SKM-1 (cell line): ENCODE measurements around the gene TNS4.

Source experiments
- DNase-seq: peaks from one replicate; lab custom pipeline; 2025; ENCODE audit not compliant: unreplicated experiment; lab: John Stamatoyannopoulos, UW

Gene TNS4

DNA sequence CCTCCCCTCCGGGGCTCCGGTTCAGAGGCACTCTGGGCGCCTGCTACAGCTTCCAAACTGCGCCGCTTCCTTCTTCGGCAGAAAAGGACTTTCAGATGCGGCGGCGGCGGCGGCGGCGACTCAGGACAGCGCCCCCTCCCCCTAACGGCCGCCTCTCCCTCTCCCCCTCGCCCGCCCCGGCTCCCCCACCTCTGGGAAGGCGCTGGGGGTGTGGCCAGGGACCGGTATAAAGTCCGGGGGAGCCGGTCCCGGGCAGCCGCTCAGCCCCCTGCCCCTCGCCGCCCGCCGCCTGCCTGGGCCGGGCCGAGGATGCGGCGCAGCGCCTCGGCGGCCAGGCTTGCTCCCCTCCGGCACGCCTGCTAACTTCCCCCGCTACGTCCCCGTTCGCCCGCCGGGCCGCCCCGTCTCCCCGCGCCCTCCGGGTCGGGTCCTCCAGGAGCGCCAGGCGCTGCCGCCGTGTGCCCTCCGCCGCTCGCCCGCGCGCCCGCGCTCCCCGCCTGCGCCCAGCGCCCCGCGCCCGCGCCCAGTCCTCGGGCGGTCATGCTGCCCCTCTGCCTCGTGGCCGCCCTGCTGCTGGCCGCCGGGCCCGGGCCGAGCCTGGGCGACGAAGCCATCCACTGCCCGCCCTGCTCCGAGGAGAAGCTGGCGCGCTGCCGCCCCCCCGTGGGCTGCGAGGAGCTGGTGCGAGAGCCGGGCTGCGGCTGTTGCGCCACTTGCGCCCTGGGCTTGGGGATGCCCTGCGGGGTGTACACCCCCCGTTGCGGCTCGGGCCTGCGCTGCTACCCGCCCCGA, 58.0 kb downstream of the TNS4 start, which contains the start of gene IGFBP4:
Gene IGFBP4 (plus strand): TSS at position 255 of the 792 bp plus-strand sequence. CDS start 286 bp downstream, at position 541.
- DNase-seq = peak; percentile 28

DNA sequence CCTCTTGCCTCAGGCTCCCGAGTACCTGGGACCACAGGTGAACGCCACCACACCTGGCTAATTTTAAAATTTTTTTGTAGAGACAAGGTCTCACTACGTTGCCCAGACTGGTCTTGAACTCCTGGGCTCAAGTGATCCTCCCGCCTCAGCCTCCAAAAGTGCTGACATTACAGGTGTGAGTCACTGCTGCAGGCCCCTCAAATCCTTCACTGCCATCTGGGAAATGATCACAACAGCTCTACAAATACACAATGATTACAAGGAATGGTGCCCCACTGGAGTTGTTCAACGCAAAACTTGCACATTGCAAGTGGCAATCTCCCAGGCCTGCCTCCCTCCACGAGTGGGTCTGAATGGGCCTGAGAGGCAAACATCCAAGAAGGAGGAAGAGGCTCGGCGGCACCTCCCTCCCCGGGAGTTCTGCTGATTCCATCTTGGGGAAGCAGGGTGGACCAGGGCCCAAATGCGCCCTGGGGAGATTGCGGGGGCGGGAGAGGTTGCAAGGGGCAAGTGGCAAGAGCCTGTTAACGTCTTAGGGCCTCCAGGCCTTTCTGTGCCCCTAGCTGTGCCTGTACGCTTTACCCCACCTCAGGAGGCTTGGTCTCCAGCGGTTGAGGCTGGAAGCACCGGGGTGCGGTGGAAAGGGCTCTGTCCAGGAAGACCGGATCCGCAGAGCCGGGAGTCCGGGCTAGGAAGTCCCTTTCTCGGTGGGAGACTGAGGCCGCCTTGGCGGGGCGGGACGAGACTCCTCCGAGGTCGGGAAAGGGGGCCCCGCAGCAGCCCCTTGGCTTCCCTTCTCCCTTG, 58.8 kb downstream of the TNS4 start:
- peak; percentile 22 for DNase-seq

DNA sequence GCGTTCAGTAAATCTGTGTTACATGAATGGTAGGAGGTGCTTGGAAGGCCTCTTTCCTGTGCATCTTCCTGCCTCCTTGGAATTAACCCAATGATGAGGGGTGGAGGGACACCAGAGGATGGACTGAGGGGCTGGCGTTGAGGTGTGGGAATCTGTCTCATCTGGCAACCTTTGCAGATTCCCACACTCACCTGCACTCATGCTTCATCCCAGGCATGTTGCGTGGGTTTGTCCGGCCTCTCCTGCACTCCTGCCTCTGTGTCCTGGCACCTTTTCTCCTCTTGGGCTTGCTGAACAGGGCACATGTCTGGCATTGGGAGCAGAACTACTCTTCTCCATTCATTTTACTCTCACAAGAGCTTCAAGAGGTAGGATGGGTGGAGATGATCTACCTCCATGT, 61.3 kb downstream of the TNS4 start:
- no peak for DNase-seq

DNA sequence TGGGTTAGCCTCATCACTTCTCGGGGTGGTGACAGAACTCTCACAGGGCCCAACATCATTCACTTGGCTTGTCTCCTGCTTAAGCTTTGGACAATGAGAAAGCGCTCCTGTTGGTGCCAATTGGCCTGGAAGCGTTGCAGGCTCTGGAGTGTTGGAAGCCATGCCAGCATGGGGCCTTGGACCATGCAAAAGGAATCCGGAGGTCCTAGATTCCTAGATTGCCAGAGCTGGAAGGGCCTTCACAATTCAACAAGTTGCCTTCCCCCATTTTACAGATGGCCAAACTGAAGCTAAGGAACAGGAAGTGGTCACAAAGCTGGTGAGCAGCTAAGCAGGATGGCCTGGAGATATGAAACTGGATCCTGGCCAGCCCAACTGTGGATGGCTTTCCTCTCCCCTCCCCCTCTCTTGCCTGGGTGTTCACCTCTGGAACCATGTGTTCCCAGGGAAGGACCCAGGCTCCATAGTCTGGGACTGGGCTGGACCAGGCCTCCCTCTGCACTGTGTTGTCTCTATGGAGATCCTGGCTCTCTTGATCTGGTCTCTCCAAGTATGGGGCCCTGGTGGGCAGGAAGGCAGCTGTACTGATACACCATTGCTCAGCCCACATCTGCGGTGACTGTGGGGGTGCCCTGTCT, 64.2 kb downstream of the TNS4 start:
- DNase-seq = peak; percentile 26

DNA sequence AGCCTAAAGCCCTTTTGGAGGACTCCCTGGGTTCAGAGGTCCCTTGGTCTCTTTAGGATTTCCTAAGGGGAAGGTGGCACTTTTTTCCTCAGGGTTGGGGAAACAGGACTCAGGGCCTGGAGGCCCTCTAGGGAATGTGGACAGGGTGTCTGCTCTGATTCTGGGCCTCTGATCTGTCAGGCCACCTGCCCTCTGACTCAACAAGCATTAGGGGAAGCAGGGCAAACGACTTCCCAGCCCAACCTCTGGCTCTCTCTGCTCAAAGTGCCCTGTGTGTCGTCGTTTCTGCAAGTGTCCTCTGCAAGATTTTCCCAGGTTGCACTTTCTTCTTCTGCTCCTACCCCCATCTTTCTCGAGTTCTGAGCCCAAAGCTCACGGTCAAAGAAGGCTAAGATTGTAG, 64.8 kb downstream of the TNS4 start:
- DNase-seq = no peak

DNA sequence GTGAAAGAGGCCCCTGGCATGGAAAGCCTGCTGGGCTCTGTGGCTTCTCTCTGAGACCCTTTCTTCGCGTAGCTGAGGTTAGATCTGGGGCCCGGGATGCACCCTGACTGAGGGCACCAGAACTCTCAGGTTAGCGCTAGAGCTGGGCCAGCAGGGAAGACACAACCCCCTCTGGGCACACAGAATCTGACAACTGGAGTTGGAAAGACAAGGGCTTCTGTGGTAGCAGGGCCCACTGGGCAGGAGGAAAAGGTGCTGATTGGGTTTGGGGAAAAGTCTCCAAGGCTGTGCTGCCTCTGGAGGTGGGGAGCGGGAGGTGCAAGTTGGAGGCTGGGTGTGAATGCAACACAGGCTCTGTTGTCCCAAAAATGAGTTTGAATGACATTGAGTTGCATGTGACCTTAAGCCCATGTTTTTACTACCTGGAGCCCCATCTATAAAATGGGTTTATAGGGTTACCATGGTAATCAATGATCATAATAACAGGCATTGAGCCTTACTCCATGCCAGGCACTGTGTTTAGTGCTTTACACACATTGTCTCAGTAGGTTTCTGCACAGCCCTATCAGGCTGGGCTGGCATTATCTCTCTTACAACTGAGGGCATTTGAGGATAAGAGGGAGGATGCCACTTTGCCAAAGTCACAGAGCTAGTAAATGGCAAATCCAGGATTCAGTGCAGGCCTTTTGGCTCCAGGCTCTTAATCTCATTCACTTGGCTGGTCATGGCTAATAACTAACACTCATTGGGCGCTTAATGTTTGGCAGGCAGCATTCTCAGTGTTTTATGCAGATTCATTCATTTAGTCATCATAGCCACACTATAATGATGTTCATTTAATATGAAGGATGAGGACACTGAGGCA, 67.6 kb downstream of the TNS4 start:
- peak; percentile 24 for DNase-seq

DNA sequence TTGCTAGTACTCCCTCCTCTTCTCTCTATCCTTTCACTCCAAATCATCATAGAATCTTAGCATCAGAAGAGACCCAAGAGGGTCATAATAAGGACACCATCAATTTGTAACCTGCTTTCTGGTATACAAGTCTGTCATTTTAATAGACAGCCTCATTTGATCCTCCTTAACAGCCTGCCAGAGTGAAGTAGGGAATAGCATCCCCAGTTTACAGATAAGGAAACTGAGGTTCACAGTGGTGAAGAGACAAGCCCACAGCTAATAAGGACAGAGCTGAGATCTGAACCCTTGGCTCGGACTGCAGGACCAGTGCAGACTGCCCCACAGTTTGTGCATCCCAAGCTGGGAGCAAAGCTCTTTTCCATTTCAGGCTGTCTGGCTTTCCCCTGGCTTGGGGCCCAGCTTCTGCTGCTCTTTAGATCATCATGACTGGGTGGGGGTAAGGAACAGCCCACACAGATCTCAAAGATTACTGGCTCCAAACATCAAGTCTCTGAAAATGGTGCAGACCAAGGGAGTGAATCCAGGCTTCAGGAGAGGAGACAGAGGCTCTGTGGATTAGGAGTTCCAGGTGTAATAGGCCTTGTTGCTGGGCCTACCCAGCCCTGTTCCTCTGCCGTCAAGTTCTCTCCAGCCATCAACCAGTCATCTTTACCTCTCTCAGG, 68.4 kb downstream of the TNS4 start:
- no peak for DNase-seq

DNA sequence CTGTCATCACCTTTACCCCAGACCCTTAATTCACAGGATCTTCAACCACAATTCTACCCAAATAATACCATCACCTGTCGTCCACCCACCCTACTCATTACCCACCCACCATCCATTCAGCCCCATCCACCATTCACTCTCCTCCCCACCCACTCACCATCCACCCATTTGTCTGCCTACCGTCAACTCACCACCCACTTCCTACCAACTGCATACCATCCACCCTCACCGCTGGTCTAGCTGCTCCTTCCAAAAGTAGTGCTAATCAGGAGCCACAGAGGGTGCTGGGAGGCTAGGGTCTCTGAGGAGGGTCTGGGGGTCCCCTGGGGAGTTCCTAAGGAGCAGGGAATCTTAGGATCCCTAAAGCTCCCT, 70.2 kb downstream of the TNS4 start:
- no peak for DNase-seq

DNA sequence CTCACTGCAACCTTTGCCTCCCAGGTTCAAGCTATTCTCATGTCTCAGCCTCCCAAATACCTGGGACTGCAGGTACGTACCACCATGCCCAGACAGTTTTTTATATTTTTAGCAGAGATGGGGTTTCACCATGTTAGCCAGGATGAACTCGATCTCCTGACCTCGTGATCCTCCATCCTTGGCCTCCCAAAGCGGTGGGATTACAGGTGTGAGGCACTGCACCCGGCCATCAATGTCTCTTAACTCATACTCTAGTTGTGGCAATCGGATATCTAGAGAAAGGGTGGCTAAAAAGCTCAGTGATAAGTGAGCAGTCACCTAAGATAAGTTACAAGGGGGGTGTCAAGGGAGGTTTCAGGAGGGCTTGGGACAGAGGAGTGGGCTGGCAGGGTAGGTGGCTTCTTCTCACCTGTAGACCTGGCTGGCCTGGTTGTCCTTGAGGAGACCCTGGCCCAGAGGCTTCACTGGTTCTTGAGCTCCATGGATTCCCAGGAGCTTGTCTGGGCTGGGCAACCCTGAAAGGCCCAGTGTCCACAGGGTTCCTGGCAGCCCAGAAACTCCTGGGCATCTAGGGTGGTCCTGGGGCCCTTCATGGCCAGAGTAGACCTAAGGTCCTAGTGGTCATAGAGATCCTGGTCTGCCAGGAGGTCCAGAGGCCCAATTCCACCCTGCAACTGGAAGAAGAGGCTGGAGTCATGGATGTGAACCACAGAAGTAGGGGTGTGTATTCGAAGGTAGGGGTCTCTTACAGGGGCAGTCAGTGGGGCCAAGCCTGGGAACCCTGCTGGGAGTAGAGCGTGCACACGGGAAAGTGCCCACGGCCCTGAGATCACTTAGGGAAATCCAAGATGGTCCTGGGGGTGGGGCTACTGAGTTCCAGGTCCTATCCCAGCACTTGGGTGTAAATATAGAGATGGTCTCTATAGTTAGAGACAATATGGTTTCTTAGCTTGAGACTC, 70.9 kb downstream of the TNS4 start:
- DNase-seq = no peak

DNA sequence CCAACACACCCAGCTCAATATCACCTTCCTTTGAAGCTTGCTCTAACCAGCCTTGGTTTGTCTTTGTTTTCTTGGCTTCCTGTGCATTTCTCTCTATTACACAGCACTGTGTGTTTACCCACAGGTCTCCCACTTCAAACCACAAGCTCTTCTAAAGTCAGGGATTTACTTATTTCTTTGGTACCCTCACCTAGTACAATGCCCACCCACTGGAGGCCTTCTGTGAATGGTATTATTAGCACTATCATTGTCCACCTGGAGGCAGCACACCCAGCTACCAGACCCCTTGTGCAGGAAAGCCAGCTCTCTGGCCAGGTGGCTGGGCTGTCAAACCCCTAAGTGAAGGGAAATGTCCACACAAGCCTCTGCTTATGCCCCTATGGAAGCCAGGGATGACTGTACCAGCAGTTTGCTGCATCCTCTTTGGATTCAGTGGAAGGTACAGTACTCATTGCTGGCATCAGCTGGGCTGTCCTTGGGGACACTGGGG, 74.4 kb downstream of the TNS4 start:
- no peak for DNase-seq
